HepG2 (cell line): ENCODE data around the gene DUS1L. TPM values are rescaled to one million over a fixed set of nuclear protein-coding genes. Genes with fewer than 3 reads are reported as not detected.

Source experiments
- PAF1 ChIP-seq: IDR thresholded peaks from 2 replicates; pipeline ENCODE4 v1.6.1; 2016; ENCODE audit warnings: missing genetic modification reagents, missing compliant biosample characterization
- SMARCC2 ChIP-seq: fragments of 450-650 bp; IDR thresholded peaks from 2 replicates; pipeline ENCODE4 v1.6.1; 2017; ENCODE audit warnings: antibody characterized with exemption, mild to moderate bottlenecking
- SRSF4 ChIP-seq: fragments of 200-400 bp; formaldehyde crosslinking; IDR thresholded peaks from one replicate; pipeline ENCODE4 v1.6.1; 2018; ENCODE audit warnings: mild to moderate bottlenecking, low read depth, low read length, moderate library complexity; ENCODE audit not compliant: poor library complexity, severe bottlenecking
- ZNF737 ChIP-seq: sonication (generic); formaldehyde crosslinking; IDR thresholded peaks from 2 replicates; pipeline ENCODE4 v1.5.0; 2020; ENCODE audit warnings: missing genetic modification reagents, mild to moderate bottlenecking, borderline replicate concordance
- polyA plus RNA-seq, 8 experiments: library from polyadenylated mRNA; depleted of rRNA in 3 of 8; stranded (reverse) in 7 of 8; unstranded in 1 of 8; fragments of >200 nt; fragmentation: Illumina TruSeq in 4 of 8; extraction: Trizol in 4 of 8; gene quantifications; 2 replicates each; pipeline versions ENCODE4 v1.2.1 to v1.2.3, GENCODE V29; 2011 to 2016; ENCODE audit warnings: low read depth in 4 of 8, missing spikeins in 1 of 8, mixed read lengths in 1 of 8; ENCODE audit not compliant: insufficient read depth in 1 of 8
- total RNA-seq, 5 experiments: library from RNA; depleted of rRNA; stranded (reverse); fragments of >200 nt; fragmentation: Illumina TruSeq; extraction: Trizol; gene quantifications; 2 replicates each; pipeline ENCODE4 v1.2.3, GENCODE V29; 2016; ENCODE audit warnings: low read depth in 1 of 5
- TF ChIP-seq, protein P1 (sequence below): sonication (generic); formaldehyde crosslinking; IDR thresholded peaks from one replicate; pipeline ENCODE4 v1.5.1; 2020; ENCODE audit warnings: mild to moderate bottlenecking, missing genetic modification reagents; ENCODE audit errors: not compliant biosample characterization
- TF ChIP-seq, protein P2 (sequence below), 2 experiments: fragments of 450-650 bp in 1 of 2; sonication (generic) in 1 of 2; formaldehyde crosslinking in 1 of 2; IDR thresholded peaks; 2 replicates each; pipeline versions ENCODE4 v1.6.1 to v1.8.0; 2016 to 2022; ENCODE audit warnings: antibody characterized with exemption in 1 of 2, mild to moderate bottlenecking in 1 of 2, missing genetic modification reagents in 1 of 2
- TF ChIP-seq, protein P3 (sequence below): IDR thresholded peaks from 2 replicates; pipeline ENCODE4 v1.6.1; 2016; ENCODE audit warnings: low read depth, borderline replicate concordance
- TF ChIP-seq, protein P4 (sequence below): IDR thresholded peaks from 2 replicates; pipeline ENCODE4 v1.6.1; 2016; ENCODE audit warnings: missing compliant biosample characterization, missing genetic modification reagents, borderline replicate concordance

DUS1L gene
- total and polyA plus RNA-seq, 2 of the 13 experiments (the other 11 are each of a cell fraction or from before 2014, with no cell fraction given): 81.0 to 109 TPM

DNA sequence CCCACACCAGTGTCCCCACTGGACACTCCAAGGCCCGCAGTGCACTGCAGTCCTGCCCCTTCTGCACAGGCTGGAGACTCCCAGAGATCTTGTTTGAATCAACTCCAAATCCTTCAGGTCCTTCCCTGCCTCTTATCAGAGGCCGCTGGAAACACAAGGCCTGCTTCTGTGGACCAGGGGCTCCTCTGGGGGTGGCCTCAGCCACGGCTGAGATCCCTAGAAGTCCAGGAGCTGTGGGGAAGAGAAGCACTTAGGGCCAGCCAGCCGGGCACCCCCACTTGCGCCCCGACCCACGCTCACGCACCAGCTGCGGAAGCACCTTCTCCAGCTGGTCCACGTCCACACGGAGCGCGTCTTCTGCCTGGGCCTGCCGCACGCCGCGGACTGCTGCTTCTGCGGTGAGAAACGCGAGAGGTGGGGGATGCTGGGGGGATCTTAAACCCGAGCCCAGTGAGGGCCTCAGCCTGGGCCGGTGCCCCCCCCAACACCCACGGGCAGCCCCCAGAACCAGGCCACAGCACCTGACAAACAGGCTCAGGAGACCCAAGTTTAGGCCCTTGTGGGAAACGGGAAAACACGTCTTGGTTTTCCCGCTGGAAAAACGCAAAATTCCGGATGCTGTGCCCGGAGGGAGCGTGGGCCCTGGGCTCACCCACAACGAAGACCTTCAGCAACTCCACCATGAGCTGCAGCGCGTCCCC, 46.5 kb downstream of the DUS1L start (continued):
- TF ChIP-seq, protein P1, sequence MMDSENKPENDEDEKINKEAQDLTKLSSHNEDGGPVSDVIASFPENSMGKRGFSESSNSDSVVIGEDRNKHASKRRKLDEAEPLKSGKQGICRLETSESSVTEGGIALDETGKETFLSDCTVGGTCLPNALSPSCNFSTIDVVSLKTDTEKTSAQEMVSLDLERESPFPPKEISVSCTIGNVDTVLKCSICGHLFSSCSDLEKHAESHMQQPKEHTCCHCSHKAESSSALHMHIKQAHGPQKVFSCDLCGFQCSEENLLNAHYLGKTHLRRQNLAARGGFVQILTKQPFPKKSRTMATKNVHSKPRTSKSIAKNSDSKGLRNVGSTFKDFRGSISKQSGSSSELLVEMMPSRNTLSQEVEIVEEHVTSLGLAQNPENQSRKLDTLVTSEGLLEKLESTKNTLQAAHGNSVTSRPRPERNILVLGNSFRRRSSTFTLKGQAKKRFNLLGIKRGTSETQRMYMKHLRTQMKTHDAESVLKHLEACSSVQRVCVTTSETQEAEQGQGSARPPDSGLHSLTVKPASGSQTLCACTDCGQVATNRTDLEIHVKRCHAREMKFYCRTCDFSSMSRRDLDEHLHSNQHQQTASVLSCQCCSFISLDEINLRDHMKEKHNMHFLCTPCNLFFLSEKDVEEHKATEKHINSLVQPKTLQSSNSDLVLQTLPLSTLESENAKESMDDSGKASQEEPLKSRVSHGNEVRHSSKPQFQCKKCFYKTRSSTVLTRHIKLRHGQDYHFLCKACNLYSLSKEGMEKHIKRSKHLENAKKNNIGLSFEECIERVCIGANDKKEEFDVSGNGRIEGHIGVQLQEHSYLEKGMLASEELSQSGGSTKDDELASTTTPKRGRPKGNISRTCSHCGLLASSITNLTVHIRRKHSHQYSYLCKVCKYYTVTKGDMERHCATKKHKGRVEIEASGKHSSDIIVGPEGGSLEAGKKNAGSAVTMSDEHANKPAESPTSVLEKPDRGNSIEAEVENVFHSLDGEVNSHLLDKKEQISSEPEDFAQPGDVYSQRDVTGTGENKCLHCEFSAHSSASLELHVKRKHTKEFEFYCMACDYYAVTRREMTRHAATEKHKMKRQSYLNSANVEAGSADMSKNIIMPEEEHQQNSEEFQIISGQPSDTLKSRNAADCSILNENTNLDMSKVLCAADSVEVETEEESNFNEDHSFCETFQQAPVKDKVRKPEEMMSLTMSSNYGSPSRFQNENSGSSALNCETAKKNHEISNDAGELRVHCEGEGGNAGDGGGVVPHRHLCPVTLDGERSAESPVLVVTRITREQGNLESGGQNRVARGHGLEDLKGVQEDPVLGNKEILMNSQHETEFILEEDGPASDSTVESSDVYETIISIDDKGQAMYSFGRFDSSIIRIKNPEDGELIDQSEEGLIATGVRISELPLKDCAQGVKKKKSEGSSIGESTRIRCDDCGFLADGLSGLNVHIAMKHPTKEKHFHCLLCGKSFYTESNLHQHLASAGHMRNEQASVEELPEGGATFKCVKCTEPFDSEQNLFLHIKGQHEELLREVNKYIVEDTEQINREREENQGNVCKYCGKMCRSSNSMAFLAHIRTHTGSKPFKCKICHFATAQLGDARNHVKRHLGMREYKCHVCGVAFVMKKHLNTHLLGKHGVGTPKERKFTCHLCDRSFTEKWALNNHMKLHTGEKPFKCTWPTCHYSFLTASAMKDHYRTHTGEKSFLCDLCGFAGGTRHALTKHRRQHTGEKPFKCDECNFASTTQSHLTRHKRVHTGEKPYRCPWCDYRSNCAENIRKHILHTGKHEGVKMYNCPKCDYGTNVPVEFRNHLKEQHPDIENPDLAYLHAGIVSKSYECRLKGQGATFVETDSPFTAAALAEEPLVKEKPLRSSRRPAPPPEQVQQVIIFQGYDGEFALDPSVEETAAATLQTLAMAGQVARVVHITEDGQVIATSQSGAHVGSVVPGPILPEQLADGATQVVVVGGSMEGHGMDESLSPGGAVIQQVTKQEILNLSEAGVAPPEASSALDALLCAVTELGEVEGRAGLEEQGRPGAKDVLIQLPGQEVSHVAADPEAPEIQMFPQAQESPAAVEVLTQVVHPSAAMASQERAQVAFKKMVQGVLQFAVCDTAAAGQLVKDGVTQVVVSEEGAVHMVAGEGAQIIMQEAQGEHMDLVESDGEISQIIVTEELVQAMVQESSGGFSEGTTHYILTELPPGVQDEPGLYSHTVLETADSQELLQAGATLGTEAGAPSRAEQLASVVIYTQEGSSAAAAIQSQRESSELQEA (CRISPR knock-in tag): no peak
- TF ChIP-seq, protein P2, sequence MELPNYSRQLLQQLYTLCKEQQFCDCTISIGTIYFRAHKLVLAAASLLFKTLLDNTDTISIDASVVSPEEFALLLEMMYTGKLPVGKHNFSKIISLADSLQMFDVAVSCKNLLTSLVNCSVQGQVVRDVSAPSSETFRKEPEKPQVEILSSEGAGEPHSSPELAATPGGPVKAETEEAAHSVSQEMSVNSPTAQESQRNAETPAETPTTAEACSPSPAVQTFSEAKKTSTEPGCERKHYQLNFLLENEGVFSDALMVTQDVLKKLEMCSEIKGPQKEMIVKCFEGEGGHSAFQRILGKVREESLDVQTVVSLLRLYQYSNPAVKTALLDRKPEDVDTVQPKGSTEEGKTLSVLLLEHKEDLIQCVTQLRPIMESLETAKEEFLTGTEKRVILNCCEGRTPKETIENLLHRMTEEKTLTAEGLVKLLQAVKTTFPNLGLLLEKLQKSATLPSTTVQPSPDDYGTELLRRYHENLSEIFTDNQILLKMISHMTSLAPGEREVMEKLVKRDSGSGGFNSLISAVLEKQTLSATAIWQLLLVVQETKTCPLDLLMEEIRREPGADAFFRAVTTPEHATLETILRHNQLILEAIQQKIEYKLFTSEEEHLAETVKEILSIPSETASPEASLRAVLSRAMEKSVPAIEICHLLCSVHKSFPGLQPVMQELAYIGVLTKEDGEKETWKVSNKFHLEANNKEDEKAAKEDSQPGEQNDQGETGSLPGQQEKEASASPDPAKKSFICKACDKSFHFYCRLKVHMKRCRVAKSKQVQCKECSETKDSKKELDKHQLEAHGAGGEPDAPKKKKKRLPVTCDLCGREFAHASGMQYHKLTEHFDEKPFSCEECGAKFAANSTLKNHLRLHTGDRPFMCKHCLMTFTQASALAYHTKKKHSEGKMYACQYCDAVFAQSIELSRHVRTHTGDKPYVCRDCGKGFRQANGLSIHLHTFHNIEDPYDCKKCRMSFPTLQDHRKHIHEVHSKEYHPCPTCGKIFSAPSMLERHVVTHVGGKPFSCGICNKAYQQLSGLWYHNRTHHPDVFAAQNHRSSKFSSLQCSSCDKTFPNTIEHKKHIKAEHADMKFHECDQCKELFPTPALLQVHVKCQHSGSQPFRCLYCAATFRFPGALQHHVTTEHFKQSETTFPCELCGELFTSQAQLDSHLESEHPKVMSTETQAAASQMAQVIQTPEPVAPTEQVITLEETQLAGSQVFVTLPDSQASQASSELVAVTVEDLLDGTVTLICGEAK (IDR thresholded peaks at IDR 0.05): no peak
- TF ChIP-seq, protein P2 (CRISPR knock-in tag; IDR thresholded peaks at IDR 0.05): peak; percentile 71; the same call in 1 of the 2 replicates
- TF ChIP-seq SMARCC2 (no peak), PAF1 (peak; percentile 36; the same call in 1 of the 2 replicates), SRSF4 (peak; percentile 85), ZNF737 (CRISPR knock-in tag) (no peak)
- TF ChIP-seq, protein P3, sequence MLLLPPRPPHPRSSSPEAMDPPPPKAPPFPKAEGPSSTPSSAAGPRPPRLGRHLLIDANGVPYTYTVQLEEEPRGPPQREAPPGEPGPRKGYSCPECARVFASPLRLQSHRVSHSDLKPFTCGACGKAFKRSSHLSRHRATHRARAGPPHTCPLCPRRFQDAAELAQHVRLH (CRISPR knock-in tag): no peak
- TF ChIP-seq, protein P4, sequence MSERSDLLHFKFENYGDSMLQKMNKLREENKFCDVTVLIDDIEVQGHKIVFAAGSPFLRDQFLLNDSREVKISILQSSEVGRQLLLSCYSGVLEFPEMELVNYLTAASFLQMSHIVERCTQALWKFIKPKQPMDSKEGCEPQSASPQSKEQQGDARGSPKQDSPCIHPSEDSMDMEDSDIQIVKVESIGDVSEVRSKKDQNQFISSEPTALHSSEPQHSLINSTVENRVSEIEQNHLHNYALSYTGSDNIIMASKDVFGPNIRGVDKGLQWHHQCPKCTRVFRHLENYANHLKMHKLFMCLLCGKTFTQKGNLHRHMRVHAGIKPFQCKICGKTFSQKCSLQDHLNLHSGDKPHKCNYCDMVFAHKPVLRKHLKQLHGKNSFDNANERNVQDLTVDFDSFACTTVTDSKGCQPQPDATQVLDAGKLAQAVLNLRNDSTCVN (CRISPR knock-in tag): no peak; the same call in 1 of the 2 replicates
